GM21360 (cell line): Measurements from ENCODE around the gene M1AP.

Experiments used
- ATAC-seq: cut with Tn5 transposase; IDR thresholded peaks from one replicate; pipeline ENCODE4 v1.9.1; 2021; ENCODE audit warnings: mild to moderate bottlenecking, moderate library complexity; ENCODE audit not compliant: unreplicated experiment

Gene M1AP

DNA sequence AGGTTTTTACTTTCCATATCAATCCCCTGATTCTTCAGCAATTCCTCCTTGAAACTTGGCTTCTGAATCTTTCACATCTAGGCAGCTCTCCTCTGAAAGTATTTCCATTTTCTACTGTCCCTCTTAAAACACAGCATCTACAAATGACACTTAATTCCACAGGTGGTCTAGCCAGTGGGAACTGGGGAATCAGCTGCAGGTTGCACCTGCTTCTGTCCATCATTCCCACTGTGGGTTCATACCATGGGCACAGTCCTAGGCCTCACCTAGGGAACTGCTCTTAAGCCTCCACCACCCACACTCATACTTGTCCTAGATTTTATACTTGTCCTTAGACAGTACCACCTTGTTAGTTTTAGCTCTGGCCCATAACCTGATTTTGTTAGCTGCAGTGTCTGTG, 96.6 kb downstream of the M1AP start:
- ATAC-seq = no peak

DNA sequence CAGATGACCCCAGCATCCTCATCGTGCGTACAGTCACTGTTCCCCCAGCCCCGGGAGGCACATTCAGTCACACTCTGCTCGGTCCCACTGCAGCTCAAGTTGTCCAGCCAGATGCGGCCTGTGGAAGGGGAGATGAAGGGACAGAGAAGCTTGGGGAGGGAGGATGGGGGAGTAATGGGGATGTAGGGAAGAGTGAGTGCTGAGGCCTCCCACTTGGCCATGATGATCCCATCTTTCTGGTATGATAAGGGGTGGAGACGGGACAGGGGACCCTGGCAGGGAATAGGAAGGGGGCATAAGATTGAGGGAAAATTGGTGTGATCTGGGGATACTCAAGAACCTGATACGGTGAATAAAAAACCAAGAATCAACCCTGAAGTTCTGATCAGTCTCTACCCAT, 97.9 kb downstream of the M1AP start:
- no peak for ATAC-seq

DNA sequence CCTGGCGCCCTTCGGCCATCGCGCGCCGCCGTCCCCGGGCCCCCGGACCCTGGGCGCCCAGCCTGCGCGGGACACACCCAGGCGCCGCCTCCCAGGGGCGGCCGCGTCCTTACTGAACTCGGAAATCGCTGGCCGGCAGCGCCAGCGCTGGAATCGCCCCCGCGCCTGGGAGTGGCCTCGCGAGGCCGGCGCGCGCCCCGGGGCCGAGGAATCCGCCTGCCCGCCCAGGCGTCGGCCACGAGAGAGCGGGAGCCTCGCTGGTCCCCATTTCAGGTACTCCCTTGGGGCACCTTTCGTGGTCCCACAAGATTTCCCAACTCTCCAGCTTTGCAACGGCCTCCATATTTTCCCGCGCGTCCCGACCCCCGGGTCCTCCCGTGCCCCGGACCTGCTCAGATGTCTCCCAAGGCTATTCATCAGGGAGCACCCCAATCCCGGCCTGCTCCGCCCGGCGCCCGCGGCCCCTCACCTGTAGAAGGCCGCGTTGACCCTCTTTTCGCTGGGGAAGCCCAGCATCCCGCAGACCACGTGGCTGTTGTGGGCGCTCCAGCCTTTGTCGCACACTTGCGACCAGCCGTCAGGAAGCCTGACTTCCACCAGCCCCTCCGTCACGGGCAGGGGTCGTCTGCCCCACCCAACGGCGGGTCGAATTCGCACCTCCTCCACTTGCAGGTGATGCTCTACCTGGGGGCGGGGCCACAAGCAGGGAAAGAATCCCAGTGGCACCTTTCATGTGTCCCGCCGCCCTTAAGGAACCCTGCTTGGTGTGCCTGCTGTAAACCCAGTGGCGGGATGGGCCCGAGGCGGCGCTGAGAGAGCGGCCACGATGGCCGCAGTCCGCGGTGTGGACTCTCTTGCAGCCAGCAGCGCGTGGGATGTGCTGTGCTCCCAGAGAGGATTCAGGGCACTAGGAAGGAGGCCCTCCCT, 99.0 kb downstream of the M1AP start:
- ATAC-seq = no peak

DNA sequence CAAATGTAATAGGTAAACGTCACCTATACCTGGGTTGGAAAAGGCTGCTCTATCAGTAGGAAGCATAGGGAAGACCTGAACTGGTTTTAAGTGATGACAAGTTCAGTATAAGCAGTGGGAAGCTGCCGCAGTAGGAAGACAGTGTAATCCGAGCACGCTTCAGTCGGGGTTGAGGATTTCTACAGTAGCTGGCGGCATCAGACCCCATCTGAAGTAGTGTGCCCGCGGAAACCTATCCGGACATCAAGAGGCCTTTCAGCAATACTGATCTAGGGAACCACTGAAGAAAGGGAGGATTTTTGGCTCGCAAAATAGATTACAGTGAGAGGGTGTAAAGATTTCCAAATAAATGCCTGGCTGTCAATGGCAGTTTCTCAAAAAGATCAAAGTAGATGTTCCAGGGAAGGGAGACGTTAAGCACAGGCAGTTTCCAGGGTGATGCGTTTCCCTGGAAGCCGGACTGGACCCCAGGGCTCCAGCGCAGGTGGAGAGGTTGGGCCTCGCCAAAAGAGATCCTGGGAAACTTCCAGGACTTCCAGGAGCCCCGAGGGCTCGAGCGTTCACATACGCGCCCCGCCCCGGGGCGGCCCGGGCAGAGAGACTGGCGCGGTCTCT, 99.7 kb downstream of the M1AP start:
- ATAC-seq = no peak

DNA sequence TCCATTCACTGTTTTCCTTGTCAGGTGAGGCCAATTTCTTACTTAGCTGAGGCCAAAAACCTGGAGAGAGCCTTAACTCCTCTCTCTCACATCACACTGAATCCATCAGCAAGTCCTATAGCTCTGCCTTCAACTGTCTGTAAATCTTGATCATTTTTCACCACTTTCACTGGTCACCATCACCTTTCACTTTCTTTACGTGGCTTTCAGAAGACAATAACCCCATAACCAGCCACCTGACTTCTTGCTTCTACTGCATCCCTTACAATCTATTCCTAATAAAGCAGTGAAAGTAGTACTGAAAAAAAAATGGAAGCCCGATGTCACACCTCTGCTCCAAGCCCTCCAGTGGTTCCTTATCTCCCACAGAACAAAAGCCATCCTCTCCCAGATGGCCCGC, 102.1 kb downstream of the M1AP start:
- ATAC-seq = no peak

DNA sequence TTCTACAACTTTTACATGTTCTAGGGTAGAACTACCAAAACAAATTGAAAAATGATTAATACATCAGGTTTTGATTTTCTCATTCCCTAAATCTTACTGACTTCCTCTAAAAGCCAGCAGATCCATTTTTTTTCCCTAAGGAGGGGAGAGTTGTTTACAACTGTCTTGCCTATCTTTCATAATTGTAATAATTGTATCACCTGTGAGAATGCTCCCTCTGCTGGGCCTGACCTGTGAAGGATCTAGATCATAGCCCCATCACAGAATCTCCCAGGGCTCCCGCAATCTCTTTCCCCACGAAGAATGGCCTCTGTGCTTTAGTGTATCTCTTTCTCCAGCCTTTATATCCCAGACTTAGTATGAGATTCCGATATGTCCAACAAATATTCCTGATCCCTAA, 103.5 kb downstream of the M1AP start:
- no peak for ATAC-seq

DNA sequence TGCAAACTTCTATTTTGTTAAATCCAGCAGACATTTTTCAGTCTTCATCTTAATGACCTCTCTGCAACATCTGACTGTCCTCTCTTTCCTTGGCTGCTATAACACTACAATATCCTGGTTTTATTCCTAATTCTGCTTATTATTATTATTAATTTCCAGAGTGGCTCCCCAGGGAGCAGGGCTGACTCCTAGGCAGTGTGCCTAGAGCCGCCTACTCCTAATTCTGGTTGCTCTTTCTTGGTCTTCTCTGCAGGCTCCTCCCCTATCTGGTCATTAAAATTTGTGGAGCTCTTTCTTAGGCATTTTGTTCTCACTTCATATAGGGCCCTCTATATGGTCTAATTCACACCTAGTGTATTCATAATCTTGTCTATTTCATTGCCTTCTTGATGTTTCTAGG, 105.2 kb downstream of the M1AP start:
- ATAC-seq = no peak

DNA sequence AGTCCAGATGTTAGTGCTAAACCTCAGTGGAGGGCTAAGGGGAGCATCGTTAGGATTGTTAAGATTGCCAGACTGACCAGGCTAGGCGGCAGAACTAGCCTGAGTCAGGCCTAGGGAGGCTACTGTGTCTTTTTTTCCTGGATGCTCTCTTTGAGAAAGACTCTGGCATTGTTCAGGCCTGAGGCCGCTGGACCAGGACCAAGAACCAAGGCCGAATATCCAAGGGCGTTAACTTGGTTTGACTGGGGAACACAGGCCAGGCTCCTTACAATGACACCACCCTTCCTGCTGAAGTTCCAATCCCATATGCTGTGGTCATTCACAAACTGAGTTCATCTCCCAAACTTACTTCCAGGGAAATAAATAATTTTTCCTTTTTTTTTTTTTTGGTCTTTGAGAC, 107.8 kb downstream of the M1AP start:
- ATAC-seq = no peak

DNA sequence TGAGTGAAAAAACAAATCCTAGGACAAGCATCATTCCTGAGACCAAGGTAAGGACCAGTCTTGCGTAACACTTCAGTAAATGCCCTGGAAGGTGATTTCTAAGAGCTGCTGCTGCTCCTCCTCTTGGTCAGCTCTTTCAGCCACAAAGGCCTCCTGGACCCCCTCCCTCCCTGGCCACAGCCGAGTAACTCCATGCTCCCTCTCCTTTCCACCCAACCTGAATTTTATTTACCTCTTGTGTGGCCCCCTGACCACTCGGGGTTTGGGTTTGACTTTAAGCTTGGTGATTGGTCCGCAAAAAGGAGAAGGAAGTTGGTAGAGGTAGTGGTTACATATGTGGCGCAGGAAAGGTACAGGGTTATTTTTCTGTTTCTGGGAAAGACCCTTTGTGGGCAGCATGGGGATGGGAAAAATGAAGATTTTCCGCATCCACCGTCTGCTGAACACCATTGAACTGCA, 109.2 kb downstream of the M1AP start:
- ATAC-seq = no peak

DNA sequence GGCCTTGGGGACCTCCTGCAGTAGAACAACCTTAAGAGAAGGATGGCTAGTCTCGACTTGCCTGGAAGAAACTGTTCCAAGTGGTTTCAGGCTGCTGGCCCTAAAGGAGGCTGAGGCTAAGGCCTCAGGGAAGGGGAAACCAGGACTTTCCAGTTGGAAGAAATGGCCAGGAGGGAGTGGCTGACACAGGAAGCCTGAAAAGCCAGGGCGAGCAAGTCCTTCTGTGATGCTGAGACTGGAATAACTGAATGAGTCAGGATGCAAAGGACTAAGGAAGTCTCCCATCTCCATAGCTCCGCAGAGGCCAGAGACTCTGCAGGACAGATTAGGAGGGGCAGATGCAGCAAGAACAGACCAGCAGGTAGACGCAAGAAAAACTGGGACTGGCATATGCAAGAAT, 111.0 kb downstream of the M1AP start:
- ATAC-seq = no peak

DNA sequence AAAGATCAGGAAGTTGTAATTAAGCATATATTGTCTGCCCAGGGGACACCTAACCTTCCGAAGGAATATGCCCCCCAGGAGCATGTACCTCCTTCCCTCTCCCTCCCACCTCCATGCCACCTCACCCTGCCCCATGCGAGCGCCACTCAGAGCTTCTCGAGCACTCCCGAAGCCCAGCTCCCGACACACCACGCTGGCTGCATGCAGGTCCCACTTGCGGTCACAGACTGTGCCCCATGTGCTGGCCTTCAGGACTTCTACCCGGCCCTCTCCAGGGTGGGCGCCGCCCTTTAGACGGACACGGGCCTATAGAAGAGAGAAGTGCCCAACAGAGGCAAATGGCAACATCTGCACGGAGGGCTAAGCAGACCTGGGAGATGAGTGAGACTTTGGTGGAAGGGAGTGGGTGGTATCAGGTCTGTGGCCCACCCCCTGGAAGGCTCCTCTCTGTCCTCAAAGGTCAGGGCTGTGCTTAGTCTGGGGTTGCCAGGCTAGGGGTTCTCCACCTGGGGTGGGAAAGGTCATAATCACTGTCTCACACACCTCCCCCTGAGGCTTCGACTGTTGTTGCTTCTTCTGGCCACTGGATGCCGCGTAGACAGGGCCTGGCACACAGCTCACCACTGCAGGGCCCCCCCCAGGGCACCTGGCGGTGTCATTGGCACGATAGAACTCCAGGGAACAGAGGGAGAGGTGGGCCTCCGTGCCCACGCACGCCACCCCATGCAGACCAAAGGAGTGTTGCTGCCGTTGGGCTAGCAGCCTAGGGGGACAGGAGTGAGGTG, 111.8 kb downstream of the M1AP start:
- no peak for ATAC-seq

DNA sequence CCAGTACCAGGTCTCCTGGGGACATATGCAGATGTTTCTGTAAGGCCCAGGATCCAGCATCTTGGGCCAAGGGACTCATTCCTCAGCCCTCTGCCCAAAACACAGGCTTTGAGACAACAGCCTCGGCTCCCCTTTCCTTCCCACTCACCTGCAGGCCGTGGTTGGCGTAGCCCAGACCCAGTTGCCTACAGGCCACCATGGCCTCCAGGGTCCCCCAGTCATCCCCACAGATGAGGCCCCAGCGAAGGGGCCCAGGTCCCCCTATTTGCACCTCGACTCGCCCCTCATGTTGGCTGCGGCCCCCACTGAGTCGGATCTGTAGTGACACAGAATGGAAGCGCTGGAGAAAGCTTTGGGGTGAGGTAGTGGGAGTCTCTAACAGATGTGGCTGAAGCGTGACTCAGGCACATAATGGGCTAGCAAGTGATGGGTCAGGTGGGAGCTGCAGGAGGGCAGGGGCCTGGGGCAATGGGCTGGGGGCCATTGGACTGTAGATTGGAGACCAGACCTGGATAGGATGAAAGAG, 112.6 kb downstream of the M1AP start:
- no peak for ATAC-seq

DNA sequence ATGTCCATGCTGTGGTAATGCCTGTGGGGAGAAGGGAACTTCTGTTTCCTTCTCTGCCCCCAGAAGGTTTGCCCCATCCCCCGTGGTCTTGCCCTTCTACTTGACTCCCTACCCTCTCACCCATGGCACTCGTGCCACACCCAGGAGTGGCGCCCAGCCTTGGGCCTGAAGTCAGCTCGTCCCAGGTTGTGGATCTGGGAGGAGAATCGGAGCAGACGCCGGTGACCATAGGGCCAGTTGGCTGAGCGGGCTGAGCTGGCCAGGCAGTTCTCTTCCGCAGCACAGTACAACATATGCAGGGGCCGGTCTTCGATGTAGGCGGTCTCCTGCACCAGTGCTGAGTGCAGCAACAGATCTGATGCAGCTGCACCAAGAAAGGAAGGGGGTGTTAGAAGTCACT, 113.7 kb downstream of the M1AP start:
- no peak for ATAC-seq

DNA sequence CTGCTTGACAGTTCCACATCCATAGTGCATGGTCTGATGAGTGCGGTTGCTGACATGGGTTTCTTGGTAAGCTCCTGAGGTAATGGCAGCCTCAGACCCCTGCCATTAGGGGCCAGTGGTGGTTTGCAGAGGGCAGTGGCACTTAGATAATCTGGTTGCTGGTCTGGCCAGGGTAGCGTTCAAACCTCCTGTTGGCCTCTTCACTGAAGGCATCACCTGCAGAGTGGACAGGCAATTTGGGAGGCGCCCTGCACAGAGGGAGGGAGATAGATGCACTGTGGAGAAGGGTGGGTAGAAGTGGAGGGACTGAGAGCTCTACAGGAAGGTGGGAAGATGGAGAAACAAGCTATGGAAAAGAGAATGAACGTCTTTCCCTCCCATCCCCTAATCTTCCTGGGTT, 114.7 kb downstream of the M1AP start:
- ATAC-seq = no peak

DNA sequence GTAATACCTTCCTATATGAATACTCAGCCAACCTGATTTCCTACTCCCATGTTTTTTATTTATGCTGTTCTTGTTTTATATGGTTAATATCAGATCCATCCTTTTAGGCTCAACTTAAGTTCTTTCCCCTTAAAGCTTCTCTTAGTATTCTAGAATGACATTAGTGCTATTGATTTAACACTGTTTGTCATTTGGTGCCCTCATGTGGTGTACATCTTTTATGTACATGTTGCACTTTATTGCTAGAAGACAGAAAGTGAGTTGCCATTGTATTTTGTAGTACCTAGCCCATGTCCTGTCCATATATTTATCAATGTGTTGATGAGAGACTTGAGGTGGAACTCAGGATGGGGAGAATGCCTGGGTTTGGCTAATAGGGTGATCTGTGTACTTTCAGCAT, 115.9 kb downstream of the M1AP start:
- ATAC-seq = no peak

DNA sequence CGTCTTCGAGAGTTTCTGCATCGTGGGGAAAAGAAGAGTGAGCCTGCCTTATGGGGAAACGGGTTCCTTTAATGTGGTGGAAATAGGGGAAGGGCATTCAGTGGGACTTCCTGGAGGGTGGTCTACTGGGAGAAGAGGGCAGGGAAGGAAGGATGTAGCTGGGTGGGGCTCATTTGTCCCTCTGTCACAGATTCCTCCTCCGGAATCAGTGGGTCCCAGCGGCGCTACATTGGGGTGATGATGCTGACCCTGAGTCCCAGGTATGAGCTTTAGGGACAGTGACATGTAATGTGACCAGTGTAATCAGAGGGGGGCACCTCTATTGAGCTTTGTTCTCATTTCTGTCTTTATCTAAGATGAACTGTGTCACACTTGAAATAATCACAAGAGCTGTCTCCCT, 116.5 kb downstream of the M1AP start:
- no peak for ATAC-seq

DNA sequence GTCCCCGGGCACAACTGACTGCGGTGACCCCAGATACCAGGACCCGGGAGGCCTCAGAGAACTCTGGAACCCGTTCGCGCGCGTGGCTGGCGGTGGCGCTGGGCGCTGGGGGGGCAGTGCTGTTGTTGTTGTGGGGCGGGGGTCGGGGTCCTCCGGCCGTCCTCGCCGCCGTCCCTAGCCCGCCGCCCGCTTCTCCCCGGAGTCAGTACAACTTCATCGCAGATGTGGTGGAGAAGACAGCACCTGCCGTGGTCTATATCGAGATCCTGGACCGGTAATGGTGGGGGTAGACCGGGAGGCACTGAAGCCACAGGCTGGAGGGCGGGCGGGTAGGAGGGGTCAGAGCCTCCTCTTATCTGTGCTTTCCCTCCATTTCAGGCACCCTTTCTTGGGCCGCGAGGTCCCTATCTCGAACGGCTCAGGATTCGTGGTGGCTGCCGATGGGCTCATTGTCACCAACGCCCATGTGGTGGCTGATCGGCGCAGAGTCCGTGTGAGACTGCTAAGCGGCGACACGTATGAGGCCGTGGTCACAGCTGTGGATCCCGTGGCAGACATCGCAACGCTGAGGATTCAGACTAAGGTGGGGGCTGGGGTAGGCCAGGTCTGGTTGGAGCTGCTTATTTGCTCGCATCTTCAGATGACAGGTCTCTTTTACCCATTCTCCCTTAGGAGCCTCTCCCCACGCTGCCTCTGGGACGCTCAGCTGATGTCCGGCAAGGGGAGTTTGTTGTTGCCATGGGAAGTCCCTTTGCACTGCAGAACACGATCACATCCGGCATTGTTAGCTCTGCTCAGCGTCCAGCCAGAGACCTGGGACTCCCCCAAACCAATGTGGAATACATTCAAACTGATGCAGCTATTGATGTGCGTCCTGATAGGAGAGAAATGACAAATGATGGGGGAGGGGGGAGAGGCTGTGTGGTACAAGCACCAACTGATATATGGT, 117.6 kb downstream of the M1AP start:
- ATAC-seq = peak; percentile 16

DNA sequence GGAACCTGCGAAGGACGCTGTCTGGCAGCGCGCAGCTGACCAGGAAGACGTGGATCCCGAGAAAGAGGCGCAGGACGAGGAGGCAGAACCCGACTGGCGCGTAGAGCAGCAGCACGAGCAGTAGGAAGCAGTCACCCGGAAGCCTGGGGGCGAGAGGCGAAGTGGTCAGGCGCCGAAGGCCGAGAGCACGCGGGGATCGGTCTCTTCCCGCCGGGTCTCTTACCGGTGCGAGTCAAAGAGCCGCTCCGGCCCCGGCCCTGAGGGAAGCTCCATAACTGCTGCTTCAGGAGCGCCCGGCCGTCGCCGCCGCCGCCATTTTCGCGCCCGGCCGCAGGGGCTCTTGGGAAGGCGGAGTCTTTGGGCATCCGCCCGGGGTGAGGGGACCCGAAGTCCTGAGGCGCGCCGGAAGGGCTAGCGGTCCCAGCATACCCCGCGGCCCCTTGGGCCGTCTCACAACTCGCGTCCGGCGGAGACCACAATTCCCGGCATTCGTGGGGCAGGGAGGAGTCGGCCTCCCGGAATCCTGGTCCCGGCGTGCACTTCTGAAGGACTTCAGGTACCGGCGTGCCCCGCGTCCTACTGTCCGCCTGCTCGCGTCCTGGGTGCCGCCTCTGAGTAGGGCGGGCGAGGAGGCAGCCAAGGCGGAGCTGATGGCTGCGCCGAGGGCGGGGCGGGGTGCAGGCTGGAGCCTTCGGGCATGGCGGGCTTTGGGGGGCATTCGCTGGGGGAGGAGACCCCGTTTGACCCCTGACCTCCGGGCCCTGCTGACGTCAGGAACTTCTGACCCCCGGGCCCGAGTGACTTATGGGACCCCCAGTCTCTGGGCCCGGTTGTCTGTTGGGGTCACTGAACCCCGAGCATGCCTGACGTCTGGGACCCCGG, 118.5 kb downstream of the M1AP start, which contains the start of the genes AUP1 and HTRA2:
TSS of gene AUP1 (minus strand) at position 350 of the 882 bp plus-strand sequence. CDS start at position 273, 77 bp downstream.
TSS of gene HTRA2 (plus strand) at position 577 of the 882 bp plus-strand sequence. CDS start at position 651, 74 bp downstream.
- ATAC-seq = peak; percentile 71
